Smooth muscle cell (in vitro differentiated cells): ENCODE data around the gene MINAR2. TPM values are rescaled to one million over a fixed set of nuclear protein-coding genes. Genes with fewer than 3 reads are reported as not detected.
A peak's percentile ranks its signal among the peaks of the same experiment; 100 is the strongest.

ENCODE experiments used
- DNase-seq: peaks from one replicate; lab custom pipeline; 2025; ENCODE audit not compliant: unreplicated experiment; lab: John Stamatoyannopoulos, UW
- H2AFZ ChIP-seq: fragments of 200-600 bp; sonication (generic); 2 replicates; pipeline ENCODE4 v1.6.0; 2016; ENCODE audit warnings: antibody characterized with exemption, low read depth, mild to moderate bottlenecking
- H3F3A ChIP-seq: fragments of 200-600 bp; sonication (generic); 2 replicates; pipeline ENCODE4 v1.6.0; 2017; ENCODE audit warnings: antibody characterized with exemption, low read depth
- H3K27ac ChIP-seq: fragments of 200-600 bp; sonication (generic); 2 replicates; pipeline ENCODE4 v1.5.1; 2016; ENCODE audit warnings: low read depth, mild to moderate bottlenecking
- H3K27me3 ChIP-seq: fragments of 200-600 bp; sonication (generic); 2 replicates; pipeline ENCODE4 v1.6.1; 2016; ENCODE audit warnings: low read depth, mild to moderate bottlenecking
- H3K36me3 ChIP-seq: fragments of 200-600 bp; sonication (generic); 2 replicates; pipeline ENCODE4 v1.5.1; 2016; ENCODE audit warnings: low read depth
- H3K4me1 ChIP-seq: fragments of 200-600 bp; sonication (generic); 2 replicates; pipeline ENCODE4 v1.5.1; 2016; ENCODE audit warnings: low read depth
- H3K4me2 ChIP-seq: fragments of 200-600 bp; sonication (generic); 2 replicates; pipeline ENCODE4 v1.6.0; 2016; ENCODE audit warnings: mild to moderate bottlenecking
- H3K4me3 ChIP-seq: fragments of 200-600 bp; sonication (generic); 2 replicates; pipeline ENCODE4 v1.5.1; 2016; ENCODE audit warnings: mild to moderate bottlenecking
- H3K79me2 ChIP-seq: fragments of 200-600 bp; sonication (generic); 2 replicates; pipeline ENCODE4 v1.6.0; 2016; ENCODE audit warnings: low read depth, mild to moderate bottlenecking
- H3K9ac ChIP-seq: fragments of 200-600 bp; sonication (generic); 2 replicates; pipeline ENCODE4 v1.6.0; 2016; ENCODE audit warnings: low read depth
- H3K9me3 ChIP-seq: fragments of 200-600 bp; sonication (generic); replicated peaks from 2 replicates; pipeline ENCODE4 v1.5.1; 2016; ENCODE audit warnings: low read depth
- H4K20me1 ChIP-seq: fragments of 200-600 bp; sonication (generic); 2 replicates; pipeline ENCODE4 v1.6.0; 2016; ENCODE audit warnings: low read depth
- WGBS: methylation state at CpG from one replicate; pipeline ENCODE4 v1.1.7; 2016; ENCODE audit warnings: low lambda C conversion rate; 5-methylcytosine and 5-hydroxymethylcytosine counted together
- polyA plus RNA-seq: library from polyadenylated mRNA; unstranded; fragments of >200 nt; fragmentation: Nextera tagmentation; extraction: Ambion mirVana; gene quantifications from 2 replicates; pipeline ENCODE4 v1.2.1, GENCODE V29; 2016
- total RNA-seq: library from RNA; depleted of rRNA; stranded (reverse); fragments of >200 nt; gene quantifications from 2 replicates; pipeline ENCODE4 v1.2.3, GENCODE V29; 2014
- TF ChIP-seq, protein P1 (sequence below): fragments of 200-600 bp; sonication (generic); IDR thresholded peaks from 2 replicates; pipeline ENCODE4 v1.5.1; 2017; ENCODE audit warnings: borderline replicate concordance, mild to moderate bottlenecking, antibody characterized with exemption; ENCODE audit not compliant: insufficient read depth, poor library complexity, severe bottlenecking

MINAR2 gene
- total and polyA plus RNA-seq, 2 experiments from 2014 or later, result not detected

- TF ChIP-seq, protein P1, sequence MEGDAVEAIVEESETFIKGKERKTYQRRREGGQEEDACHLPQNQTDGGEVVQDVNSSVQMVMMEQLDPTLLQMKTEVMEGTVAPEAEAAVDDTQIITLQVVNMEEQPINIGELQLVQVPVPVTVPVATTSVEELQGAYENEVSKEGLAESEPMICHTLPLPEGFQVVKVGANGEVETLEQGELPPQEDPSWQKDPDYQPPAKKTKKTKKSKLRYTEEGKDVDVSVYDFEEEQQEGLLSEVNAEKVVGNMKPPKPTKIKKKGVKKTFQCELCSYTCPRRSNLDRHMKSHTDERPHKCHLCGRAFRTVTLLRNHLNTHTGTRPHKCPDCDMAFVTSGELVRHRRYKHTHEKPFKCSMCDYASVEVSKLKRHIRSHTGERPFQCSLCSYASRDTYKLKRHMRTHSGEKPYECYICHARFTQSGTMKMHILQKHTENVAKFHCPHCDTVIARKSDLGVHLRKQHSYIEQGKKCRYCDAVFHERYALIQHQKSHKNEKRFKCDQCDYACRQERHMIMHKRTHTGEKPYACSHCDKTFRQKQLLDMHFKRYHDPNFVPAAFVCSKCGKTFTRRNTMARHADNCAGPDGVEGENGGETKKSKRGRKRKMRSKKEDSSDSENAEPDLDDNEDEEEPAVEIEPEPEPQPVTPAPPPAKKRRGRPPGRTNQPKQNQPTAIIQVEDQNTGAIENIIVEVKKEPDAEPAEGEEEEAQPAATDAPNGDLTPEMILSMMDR, result no peak
- no peaks in the 10 kb centered on the region for H3K27me3 ChIP-seq
- H3K4me1 ChIP-seq, result peaks cover 9% of the 10 kb centered on the region
- no peak overlapping the region for H3K4me2 ChIP-seq
- H3K9ac ChIP-seq, result no peak overlapping the region
- H4K20me1 ChIP-seq, result no peaks in the 10 kb centered on the region
- H3F3A ChIP-seq, result no peaks in the 10 kb centered on the region
- no peak overlapping the region for H2AFZ ChIP-seq
- H3K9me3 ChIP-seq, result no peaks in the 10 kb centered on the region
- no peak overlapping the region for H3K4me3 ChIP-seq
- H3K27ac ChIP-seq, result no peak overlapping the region
- no peaks in the 10 kb centered on the region for H3K79me2 ChIP-seq
- DNase-seq, result no peak
- WGBS, result 85% methylated on average over 4 of the region's 4 CpGs
- H3K36me3 ChIP-seq, result no peaks in the 10 kb centered on the region
Observed at GRCh38 chr5:129724647-129725046, 23.2 kb upstream of the MINAR2 start.

GRCh38 chr5:129739773-129740172, 8.1 kb upstream of the MINAR2 start:
- H3K9ac ChIP-seq, result no peak overlapping the region
- no peaks in the 10 kb centered on the region for H3K36me3 ChIP-seq
- H3K4me2 ChIP-seq, result no peak overlapping the region
- H3K79me2 ChIP-seq, result no peaks in the 10 kb centered on the region
- no peak overlapping the region for H2AFZ ChIP-seq
- H3K9me3 ChIP-seq, result no peaks in the 10 kb centered on the region
- no peak overlapping the region for H3K27ac ChIP-seq
- 94% methylated on average over 2 of the region's 2 CpGs for WGBS
- no peaks in the 10 kb centered on the region for H4K20me1 ChIP-seq
- no peaks in the 10 kb centered on the region for H3K27me3 ChIP-seq
- no peak overlapping the region for H3K4me3 ChIP-seq
- TF ChIP-seq, protein P1, result no peak
- peaks cover 2% of the 10 kb centered on the region for H3F3A ChIP-seq
- H3K4me1 ChIP-seq, result peaks cover 6% of the 10 kb centered on the region
- no peak for DNase-seq

DNA sequence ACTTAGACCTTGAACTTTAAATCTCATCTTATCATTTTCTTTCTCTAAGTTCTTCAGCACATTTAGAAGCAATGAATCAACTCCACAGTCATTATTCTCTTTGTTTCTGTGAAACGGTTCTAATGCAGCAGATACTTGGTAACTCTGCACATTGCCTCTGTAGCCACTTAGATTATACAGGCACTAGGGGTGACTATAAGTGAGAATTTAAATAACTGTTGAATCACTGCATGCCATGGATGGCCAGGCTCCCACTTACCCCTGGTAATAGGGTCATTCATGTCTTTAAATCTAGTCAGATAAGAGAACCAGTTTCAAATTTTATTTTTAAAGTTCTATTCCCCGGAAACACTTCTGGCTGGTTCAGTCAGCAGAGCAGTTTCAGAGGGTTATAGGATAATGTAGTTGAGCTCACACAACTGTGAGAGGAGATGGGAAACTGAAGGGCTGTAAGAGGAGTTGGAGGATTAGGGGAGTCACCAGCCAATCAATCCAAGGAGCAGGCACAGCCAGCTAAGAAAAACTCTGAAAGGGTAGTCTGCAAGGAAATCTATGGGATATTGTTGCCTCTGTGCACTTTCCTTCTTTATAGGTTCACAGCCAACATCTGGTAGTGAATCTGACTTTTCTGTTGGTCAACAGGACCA, 4.2 kb upstream of the MINAR2 start:
- no peak overlapping the region for H3K4me2 ChIP-seq
- H4K20me1 ChIP-seq, result no peaks in the 10 kb centered on the region
- H3K27me3 ChIP-seq, result no peaks in the 10 kb centered on the region
- H3K9ac ChIP-seq, result no peak overlapping the region
- no peaks in the 10 kb centered on the region for H3K36me3 ChIP-seq
- no peak overlapping the region for H3K4me3 ChIP-seq
- no peaks in the 10 kb centered on the region for H3K79me2 ChIP-seq
- H3K4me1 ChIP-seq, result peaks cover 12% of the 10 kb centered on the region
- no peak for DNase-seq
- peak overlapping the region; percentile 44 for H2AFZ ChIP-seq
- H3K27ac ChIP-seq, result peak overlapping the region; percentile 18
- TF ChIP-seq, protein P1, result no peak
- H3K9me3 ChIP-seq, result no peaks in the 10 kb centered on the region
- WGBS, result 12% methylated on average over 2 of the region's 2 CpGs
- H3F3A ChIP-seq, result peaks cover 3% of the 10 kb centered on the region

GRCh38 chr5:129745997-129746396, 1.9 kb upstream of the MINAR2 start:
- Histone ChIP-seq H4K20me1 (no peaks in the 10 kb centered on the region), H3K9me3 (no peaks in the 10 kb centered on the region), H3K9ac (no peak overlapping the region), H3F3A (peaks cover 3% of the 10 kb centered on the region), H3K4me1 (peaks cover 21% of the 10 kb centered on the region), H3K4me2 (no peak overlapping the region), H3K27me3 (no peaks in the 10 kb centered on the region), H3K36me3 (no peaks in the 10 kb centered on the region), H3K4me3 (no peak overlapping the region), H3K27ac (no peak overlapping the region), H3K79me2 (no peaks in the 10 kb centered on the region), H2AFZ (no peak overlapping the region)
- TF ChIP-seq, protein P1, result no peak
- 96% methylated on average over 4 of the region's 4 CpGs for WGBS
- DNase-seq, result no peak
